ENCODE results near the gene TMEM270.

GRCh38 chr7:73820013-73820412, 40.9 kb upstream of the TMEM270 start:
- TF ChIP-seq POLR2A (IDR thresholded peaks at IDR 0.05) (no peak), CTCF (IDR thresholded peaks at IDR 0.05) (no peak)
